Measurements from ENCODE around the gene CAMK1G. TPM values are rescaled to one million over a fixed set of nuclear protein-coding genes. Genes with fewer than 3 reads are reported as not detected.

The CAMK1G gene
- polyA plus RNA-seq = under 1 TPM in 2 of 4 donors, not detected in 2; 0.10 to 0.37 TPM
- long read RNA-seq, donor 1 = 0 reads
- long read RNA-seq, donor 2 = 0 reads
- long read RNA-seq, donor 3 = 0 reads
- long read RNA-seq, donor 4 = 0 reads
- long read RNA-seq, donor 5 = 0 reads
- long read RNA-seq, donor 6 = 0 reads
- long read RNA-seq, donor 7 = 0 reads
- long read RNA-seq, donor 8 = 0 reads
- long read RNA-seq, donor 9 = 0 reads
- long read RNA-seq, donor 10 = 0 reads

- H3K27ac ChIP-seq (ENCODE audit: low read depth in 1 of 3, low read length in 2 of 3) = peak within 1 kb of the TSS in 1 of 3 donors; percentile 6
- H3K4me1 ChIP-seq (ENCODE audit: control insufficient read depth in 3 of 3, insufficient read depth in 2 of 3, low read depth in 1 of 3, low read length in 2 of 3) = peaks cover 0 to 9% (median 0%) of the 10 kb centered on the region in 3 donors
- 17 to 22% (median 22%) methylated on average over 6 of the region's 6 CpGs for WGBS, 3 donors
- no peaks in the 10 kb centered on the region for H3K9me3 ChIP-seq (ENCODE audit: control insufficient read depth in 2 of 2, insufficient read depth in 1 of 2, low read depth in 1 of 2, low read length in 1 of 2)
- no peaks in the 10 kb centered on the region for H3K36me3 ChIP-seq (ENCODE audit: control insufficient read depth in 3 of 3, insufficient read depth in 2 of 3, low read depth in 1 of 3, low read length in 3 of 3)
- H3K27me3 ChIP-seq (ENCODE audit: control insufficient read depth in 3 of 3, insufficient read depth in 3 of 3, low read length in 3 of 3) = peaks cover 0 to 44% (median 7%) of the 10 kb centered on the region in 3 donors
- H3K4me3 ChIP-seq (ENCODE audit: low read depth in 1 of 3, low read length in 3 of 3) = peak within 1 kb of the TSS in 1 of 3 donors; percentile 2
- DNase-seq (peak; percentile 15 to 29), FAIRE-seq (no peak)
Measured at GRCh38 chr1:209583408-209583807, at the start of gene CAMK1G. Gene CAMK1G (plus strand): TSS chr1:209583714. CDS start chr1:209594984, 11,270 bp downstream.

DNA sequence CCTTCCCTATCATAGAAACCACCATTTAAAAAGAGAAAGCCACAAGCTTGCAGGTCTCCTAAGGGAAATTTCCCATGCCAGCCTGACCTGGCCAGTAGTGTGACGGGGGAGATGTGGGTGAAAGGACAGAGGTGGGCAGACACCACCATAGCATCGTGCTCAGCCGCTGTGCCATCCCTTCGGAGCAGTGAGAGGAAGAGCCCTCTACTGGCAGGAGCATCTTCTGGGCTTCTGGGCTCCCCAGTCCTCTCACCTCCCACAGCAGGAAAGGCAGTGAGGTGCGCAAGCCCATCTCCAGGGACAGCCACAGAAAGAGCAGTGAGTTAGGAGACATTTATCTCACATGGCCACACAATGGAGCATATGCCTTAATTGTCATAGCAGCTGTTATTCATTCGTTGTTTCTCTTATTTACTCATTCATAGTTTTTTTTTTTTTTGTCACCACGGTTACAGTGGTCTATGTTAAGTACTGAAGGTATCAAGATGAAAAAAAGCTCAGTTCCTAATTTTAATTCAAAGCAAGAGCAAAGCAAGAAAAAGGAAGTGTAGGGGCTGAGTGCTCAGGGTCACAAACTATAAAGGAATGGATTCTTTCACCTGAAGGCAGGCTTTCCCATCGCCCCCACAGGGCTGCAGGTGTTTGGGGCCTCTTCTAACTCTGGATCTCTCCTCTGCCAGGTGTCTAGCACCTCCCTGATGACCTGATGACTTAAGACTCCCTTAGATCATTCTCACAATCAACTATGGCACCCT, 48.8 kb upstream of the CAMK1G start:
- peaks cover 0 to 2% (median 0%) of the 10 kb centered on the region in 3 donors for H3K27me3 ChIP-seq (ENCODE audit: control insufficient read depth in 3 of 3, insufficient read depth in 3 of 3, low read length in 3 of 3)
- no peak overlapping the region for H3K27ac ChIP-seq (ENCODE audit: low read depth in 1 of 3, low read length in 2 of 3)
- no peaks in the 10 kb centered on the region for H3K36me3 ChIP-seq (ENCODE audit: control insufficient read depth in 3 of 3, insufficient read depth in 2 of 3, low read depth in 1 of 3, low read length in 3 of 3)
- WGBS, 3 donors = 71 to 80% (median 73%) methylated on average over 8 of the region's 8 CpGs
- FAIRE-seq = no peak
- DNase-seq = no peak
- H3K4me1 ChIP-seq (ENCODE audit: control insufficient read depth in 3 of 3, insufficient read depth in 2 of 3, low read depth in 1 of 3, low read length in 2 of 3) = peaks cover 0 to 2% (median 0%) of the 10 kb centered on the region in 3 donors
- H3K4me3 ChIP-seq (ENCODE audit: low read depth in 1 of 3, low read length in 3 of 3) = no peak overlapping the region
- no peaks in the 10 kb centered on the region for H3K9me3 ChIP-seq (ENCODE audit: control insufficient read depth in 2 of 2, insufficient read depth in 1 of 2, low read depth in 1 of 2, low read length in 1 of 2)

DNA sequence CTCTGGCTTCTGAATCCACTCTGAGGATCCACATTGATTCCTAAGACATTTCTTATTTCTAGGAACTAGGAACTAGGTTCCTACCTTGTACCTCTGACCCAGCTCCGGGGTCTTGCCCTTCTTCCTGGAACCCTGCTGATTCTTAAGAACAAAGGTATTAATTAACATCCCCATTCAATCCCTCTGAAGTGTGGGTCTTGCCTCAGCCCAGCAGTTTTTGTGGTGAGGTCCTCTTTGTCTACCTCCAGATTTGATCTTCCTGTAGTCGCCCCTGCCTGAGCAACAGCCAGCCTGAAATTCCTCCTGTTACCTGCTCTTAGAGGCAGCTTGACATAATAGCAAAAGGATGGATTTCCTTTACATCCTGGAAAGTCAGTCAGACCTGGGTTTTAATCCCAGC, 46.7 kb upstream of the CAMK1G start:
- H3K36me3 ChIP-seq (ENCODE audit: control insufficient read depth in 3 of 3, insufficient read depth in 2 of 3, low read depth in 1 of 3, low read length in 3 of 3) = no peaks in the 10 kb centered on the region
- H3K27me3 ChIP-seq (ENCODE audit: control insufficient read depth in 3 of 3, insufficient read depth in 3 of 3, low read length in 3 of 3) = peaks cover 0 to 2% (median 0%) of the 10 kb centered on the region in 3 donors
- no peak for DNase-seq
- FAIRE-seq = no peak
- H3K27ac ChIP-seq (ENCODE audit: low read depth in 1 of 3, low read length in 2 of 3) = no peak overlapping the region
- H3K4me1 ChIP-seq (ENCODE audit: control insufficient read depth in 3 of 3, insufficient read depth in 2 of 3, low read depth in 1 of 3, low read length in 2 of 3) = no peaks in the 10 kb centered on the region
- H3K9me3 ChIP-seq (ENCODE audit: control insufficient read depth in 2 of 2, insufficient read depth in 1 of 2, low read depth in 1 of 2, low read length in 1 of 2) = no peaks in the 10 kb centered on the region
- no peak overlapping the region for H3K4me3 ChIP-seq (ENCODE audit: low read depth in 1 of 3, low read length in 3 of 3)
- WGBS, 3 donors = 61 to 72% (median 66%) methylated on average over 2 of the region's 2 CpGs

DNA sequence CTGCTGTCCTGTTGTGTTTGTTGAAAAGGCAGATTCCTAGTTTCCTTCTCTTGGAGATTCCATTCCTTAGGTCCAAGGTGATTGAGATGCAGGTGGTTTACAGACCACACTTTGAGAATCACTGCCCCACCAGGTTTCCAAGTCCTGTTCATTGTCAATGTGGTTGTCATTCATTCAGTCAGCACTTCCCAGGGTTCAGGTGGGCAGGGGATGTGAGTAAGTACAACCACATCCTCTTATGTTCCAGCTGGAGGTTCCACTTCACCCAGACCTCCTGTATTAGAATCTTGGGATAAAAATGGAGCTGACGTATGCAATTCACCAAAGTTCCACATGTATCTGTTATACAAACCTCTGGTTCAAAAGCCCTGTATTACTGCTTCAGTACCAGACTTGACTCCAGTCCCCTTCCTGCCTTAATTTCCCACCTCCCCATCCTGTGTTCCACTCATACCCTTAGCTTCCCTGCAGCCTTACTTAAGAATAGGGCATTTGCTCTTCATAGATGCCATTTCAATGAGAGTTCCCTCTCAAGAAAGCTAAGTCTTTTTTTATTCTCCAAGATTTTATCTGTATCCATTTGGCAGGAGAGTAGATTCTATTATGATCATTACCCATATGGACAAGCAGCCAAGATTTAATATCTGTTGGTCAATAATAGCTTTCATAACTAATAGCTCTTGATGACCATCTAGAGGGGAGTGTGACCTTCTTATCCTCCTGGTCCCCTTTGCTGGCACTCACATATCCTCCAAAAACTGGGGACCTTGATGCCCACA, 46.0 kb upstream of the CAMK1G start:
- H3K27me3 ChIP-seq (ENCODE audit: control insufficient read depth in 3 of 3, insufficient read depth in 3 of 3, low read length in 3 of 3) = peaks cover 0 to 2% (median 0%) of the 10 kb centered on the region in 3 donors
- H3K36me3 ChIP-seq (ENCODE audit: control insufficient read depth in 3 of 3, insufficient read depth in 2 of 3, low read depth in 1 of 3, low read length in 3 of 3) = no peaks in the 10 kb centered on the region
- FAIRE-seq (no peak), DNase-seq (no peak)
- WGBS, 3 donors = 76 to 88% (median 87%) methylated on average over 1 of the region's 1 CpG
- no peak overlapping the region for H3K27ac ChIP-seq (ENCODE audit: low read depth in 1 of 3, low read length in 2 of 3)
- H3K9me3 ChIP-seq (ENCODE audit: control insufficient read depth in 2 of 2, insufficient read depth in 1 of 2, low read depth in 1 of 2, low read length in 1 of 2) = no peaks in the 10 kb centered on the region
- H3K4me1 ChIP-seq (ENCODE audit: control insufficient read depth in 3 of 3, insufficient read depth in 2 of 3, low read depth in 1 of 3, low read length in 2 of 3) = no peaks in the 10 kb centered on the region
- no peak overlapping the region for H3K4me3 ChIP-seq (ENCODE audit: low read depth in 1 of 3, low read length in 3 of 3)

DNA sequence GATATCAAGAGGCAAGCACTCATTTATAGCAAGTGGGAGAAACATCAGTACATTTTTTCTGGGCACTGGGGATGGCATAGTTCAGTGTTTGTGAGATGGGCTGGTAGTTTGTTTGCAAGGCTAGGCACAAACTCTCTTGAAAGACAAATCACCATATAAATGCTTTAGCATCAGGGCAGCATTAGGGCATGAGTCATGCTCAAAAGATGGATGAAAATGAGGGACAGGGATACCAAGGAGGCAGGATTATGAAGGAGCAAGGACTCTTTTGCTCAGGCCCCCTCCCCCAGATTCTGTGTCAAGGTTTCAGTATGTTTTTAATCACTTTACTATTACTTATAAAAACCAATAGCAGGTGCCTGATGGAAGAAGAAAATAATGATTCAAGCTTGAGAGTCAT, 43.9 kb upstream of the CAMK1G start:
- no peak overlapping the region for H3K27ac ChIP-seq (ENCODE audit: low read depth in 1 of 3, low read length in 2 of 3)
- FAIRE-seq (no peak), DNase-seq (no peak)
- no peaks in the 10 kb centered on the region for H3K36me3 ChIP-seq (ENCODE audit: control insufficient read depth in 3 of 3, insufficient read depth in 2 of 3, low read depth in 1 of 3, low read length in 3 of 3)
- H3K27me3 ChIP-seq (ENCODE audit: control insufficient read depth in 3 of 3, insufficient read depth in 3 of 3, low read length in 3 of 3) = peaks cover 0 to 2% (median 0%) of the 10 kb centered on the region in 3 donors
- no peak overlapping the region for H3K4me3 ChIP-seq (ENCODE audit: low read depth in 1 of 3, low read length in 3 of 3)
- H3K9me3 ChIP-seq (ENCODE audit: control insufficient read depth in 2 of 2, insufficient read depth in 1 of 2, low read depth in 1 of 2, low read length in 1 of 2) = no peaks in the 10 kb centered on the region
- peaks cover 0 to 3% (median 0%) of the 10 kb centered on the region in 3 donors for H3K4me1 ChIP-seq (ENCODE audit: control insufficient read depth in 3 of 3, insufficient read depth in 2 of 3, low read depth in 1 of 3, low read length in 2 of 3)

- Histone ChIP-seq H3K27ac (ENCODE audit: low read depth in 1 of 3, low read length in 2 of 3) (no peak overlapping the region), H3K27me3 (ENCODE audit: control insufficient read depth in 3 of 3, insufficient read depth in 3 of 3, low read length in 3 of 3) (peaks cover 0 to 2% (median 0%) of the 10 kb centered on the region in 3 donors), H3K4me1 (ENCODE audit: control insufficient read depth in 3 of 3, insufficient read depth in 2 of 3, low read depth in 1 of 3, low read length in 2 of 3) (peaks cover 0 to 6% (median 0%) of the 10 kb centered on the region in 3 donors), H3K4me3 (ENCODE audit: low read depth in 1 of 3, low read length in 3 of 3) (no peak overlapping the region), H3K9me3 (ENCODE audit: control insufficient read depth in 2 of 2, insufficient read depth in 1 of 2, low read depth in 1 of 2, low read length in 1 of 2) (no peaks in the 10 kb centered on the region), H3K36me3 (ENCODE audit: control insufficient read depth in 3 of 3, insufficient read depth in 2 of 3, low read depth in 1 of 3, low read length in 3 of 3) (no peaks in the 10 kb centered on the region)
- FAIRE-seq (no peak), DNase-seq (no peak)
Measured at GRCh38 chr1:209542585-209542984, 40.9 kb upstream of the CAMK1G start.

- FAIRE-seq (no peak), DNase-seq (no peak)
- H3K27ac ChIP-seq (ENCODE audit: low read depth in 1 of 3, low read length in 2 of 3) = no peak overlapping the region
- H3K27me3 ChIP-seq (ENCODE audit: control insufficient read depth in 3 of 3, insufficient read depth in 3 of 3, low read length in 3 of 3) = no peaks in the 10 kb centered on the region
- H3K36me3 ChIP-seq (ENCODE audit: control insufficient read depth in 3 of 3, insufficient read depth in 2 of 3, low read depth in 1 of 3, low read length in 3 of 3) = no peaks in the 10 kb centered on the region
- no peaks in the 10 kb centered on the region for H3K9me3 ChIP-seq (ENCODE audit: control insufficient read depth in 2 of 2, insufficient read depth in 1 of 2, low read depth in 1 of 2, low read length in 1 of 2)
- WGBS, 3 donors = 38 to 76% (median 60%) methylated on average over 2 of the region's 2 CpGs
- peaks cover 0 to 13% (median 0%) of the 10 kb centered on the region in 3 donors for H3K4me1 ChIP-seq (ENCODE audit: control insufficient read depth in 3 of 3, insufficient read depth in 2 of 3, low read depth in 1 of 3, low read length in 2 of 3)
- H3K4me3 ChIP-seq (ENCODE audit: low read depth in 1 of 3, low read length in 3 of 3) = no peak overlapping the region
Measured at GRCh38 chr1:209544098-209544497, 39.4 kb upstream of the CAMK1G start.

- 89 to 99% (median 93%) methylated on average over 3 of the region's 3 CpGs for WGBS, 3 donors
- Histone ChIP-seq H3K4me1 (ENCODE audit: control insufficient read depth in 3 of 3, insufficient read depth in 2 of 3, low read depth in 1 of 3, low read length in 2 of 3) (peaks cover 0 to 24% (median 0%) of the 10 kb centered on the region in 3 donors), H3K27ac (ENCODE audit: low read depth in 1 of 3, low read length in 2 of 3) (no peak overlapping the region), H3K9me3 (ENCODE audit: control insufficient read depth in 2 of 2, insufficient read depth in 1 of 2, low read depth in 1 of 2, low read length in 1 of 2) (no peaks in the 10 kb centered on the region), H3K36me3 (ENCODE audit: control insufficient read depth in 3 of 3, insufficient read depth in 2 of 3, low read depth in 1 of 3, low read length in 3 of 3) (no peaks in the 10 kb centered on the region), H3K4me3 (ENCODE audit: low read depth in 1 of 3, low read length in 3 of 3) (no peak overlapping the region), H3K27me3 (ENCODE audit: control insufficient read depth in 3 of 3, insufficient read depth in 3 of 3, low read length in 3 of 3) (no peaks in the 10 kb centered on the region)
- FAIRE-seq (no peak), DNase-seq (no peak)
Measured at GRCh38 chr1:209545423-209545822, 38.1 kb upstream of the CAMK1G start.

All from small intestine (tissue), 16 donors.